HG03066 (cell line): Measurements from ENCODE around the gene L1TD1.
"Not testable (repeated sequence)": the region's sequence is repeated elsewhere in the genome, so short reads cannot be mapped to it uniquely, and the experiment has no call there.

Experiments used
- ATAC-seq: cut with Tn5 transposase; IDR thresholded peaks from one replicate; pipeline ENCODE4 v1.9.1; 2021; ENCODE audit warnings: low read depth; ENCODE audit not compliant: unreplicated experiment

L1TD1 gene

DNA sequence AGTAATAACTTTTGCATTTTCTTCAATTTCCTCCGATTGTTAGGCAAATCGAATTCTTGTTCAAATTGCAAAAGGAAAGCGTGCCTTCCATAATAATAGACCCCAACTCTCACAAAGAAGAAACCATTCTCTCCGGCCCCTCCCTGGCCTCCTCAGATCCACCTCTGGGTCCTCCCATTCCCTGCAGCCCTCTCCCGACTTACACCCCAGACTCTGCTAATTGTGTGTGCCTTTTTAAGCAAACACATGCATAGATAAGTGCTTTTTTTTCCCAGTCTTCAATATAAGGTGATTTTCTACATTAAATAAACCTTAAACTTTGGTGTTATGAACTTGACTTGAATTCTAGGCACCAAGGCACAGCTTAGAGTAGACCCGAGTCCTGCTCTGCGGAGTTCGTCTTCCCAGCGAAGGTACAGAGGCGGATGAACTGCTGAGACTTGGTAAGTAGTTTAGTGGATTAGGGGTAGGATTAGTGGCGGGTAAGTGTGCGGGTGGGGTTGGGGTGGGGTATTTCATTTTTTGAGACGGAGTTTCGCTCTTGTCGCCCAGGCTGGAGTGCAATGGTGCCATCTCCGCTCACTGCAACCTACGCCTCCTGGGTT lies 1.5 kb downstream of the L1TD1 start:
- no peak for ATAC-seq

DNA sequence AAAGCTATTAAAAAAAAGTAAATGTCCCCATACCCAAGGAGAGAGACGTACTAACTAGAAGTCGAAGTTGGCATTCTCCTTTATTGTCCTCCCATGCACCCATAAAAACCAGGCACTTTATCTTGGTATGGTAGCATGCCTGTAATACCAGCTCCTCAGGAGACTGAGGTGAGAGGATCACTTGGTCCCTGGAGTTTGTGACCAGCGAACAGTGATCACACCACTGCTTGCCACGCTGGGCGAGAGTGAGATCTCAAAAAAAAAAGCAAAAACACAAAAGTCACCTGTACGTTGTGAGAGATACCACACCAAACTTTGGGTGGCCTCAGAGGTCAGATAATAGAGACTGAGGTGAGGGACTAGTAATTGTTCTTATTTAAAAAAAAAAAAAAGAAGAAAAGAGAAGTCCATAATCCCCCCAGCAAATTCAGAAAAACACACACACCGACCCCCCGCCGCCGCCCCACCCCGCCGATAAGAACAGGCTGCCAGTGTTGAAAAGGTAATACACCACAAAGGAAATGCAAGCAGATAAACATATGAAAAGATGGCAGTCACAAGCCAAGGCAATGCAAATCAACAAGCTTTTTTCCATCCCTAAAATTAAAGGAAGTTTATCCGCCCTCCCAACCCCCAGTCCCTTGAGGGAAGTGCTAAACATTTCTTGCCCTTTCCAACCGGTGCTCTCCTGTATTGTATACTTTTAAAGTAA lies 3.6 kb downstream of the L1TD1 start:
- no peak for ATAC-seq

DNA sequence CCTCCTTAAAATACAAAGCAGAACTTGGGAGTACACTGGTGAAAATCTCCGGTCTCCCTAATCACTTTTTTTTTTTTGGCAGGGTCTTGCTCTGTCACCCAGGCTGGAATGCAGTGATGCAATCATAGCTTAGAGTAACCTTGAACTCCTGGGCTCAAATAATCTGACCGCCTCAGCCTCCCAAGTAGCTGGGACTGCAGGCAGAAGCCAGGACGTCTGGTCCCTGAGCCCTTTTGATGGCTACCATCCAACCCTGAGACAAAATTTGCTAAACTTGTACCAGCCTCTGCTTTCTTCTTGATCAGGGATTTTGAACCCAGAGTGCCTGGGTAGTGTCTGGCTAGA lies 4.1 kb downstream of the L1TD1 start:
- ATAC-seq, result no peak

DNA sequence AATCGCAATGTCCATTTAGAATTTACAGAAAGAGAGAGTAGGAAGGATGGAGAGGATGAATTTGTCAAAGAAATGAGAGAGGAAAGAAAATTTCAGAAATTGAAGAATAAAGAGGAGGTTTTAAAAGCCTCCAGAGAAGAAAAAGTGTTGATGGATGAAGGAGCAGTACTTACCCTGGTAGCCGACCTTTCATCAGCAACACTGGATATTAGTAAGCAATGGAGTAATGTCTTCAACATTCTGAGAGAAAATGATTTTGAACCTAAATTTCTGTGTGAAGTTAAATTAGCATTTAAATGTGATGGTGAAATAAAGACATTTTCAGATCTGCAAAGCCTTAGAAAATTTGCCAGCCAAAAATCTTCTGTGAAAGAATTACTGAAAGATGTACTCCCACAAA lies 12.5 kb downstream of the L1TD1 start:
- ATAC-seq, result no peak

DNA sequence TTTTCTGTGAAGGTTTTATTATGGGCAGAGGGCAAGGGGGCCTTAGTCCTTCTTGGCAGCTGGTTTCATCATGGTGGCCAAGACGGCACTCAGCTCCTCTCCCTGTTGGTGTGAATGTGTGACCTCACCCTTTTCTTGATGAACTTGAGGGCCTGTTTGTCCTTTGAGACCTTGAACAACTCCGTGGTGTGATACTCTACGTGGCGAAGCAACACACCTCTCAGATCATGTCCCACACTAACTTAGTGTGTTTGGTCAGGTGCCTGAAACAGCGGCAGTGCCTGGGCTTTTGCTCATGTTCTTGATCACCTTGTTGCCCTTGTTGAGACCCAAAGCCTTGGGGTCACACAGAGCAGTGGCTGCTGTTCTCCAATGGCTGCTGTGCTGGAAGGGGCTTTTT lies 13.4 kb downstream of the L1TD1 start:
- no peak for ATAC-seq

DNA sequence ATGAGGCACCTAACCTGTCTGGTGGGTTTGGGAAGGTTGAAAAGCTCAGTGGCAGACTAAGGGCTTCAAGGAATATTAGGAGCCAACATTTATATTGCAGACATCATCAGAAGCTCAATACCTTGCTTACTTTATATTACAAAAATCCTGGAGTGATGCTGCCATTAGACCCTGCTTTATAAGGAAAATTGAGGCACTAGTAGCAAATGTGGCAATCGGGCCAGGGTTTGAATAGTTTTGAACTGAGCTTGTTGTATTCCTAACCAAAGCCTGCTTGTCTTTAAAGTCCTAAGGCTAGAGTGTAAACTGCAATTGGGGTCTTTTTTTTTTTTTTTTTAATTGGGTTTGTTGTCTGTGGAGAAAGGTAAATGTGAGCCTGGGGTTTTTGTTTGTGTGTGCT lies 14.3 kb downstream of the L1TD1 start:
- ATAC-seq, result no peak

DNA sequence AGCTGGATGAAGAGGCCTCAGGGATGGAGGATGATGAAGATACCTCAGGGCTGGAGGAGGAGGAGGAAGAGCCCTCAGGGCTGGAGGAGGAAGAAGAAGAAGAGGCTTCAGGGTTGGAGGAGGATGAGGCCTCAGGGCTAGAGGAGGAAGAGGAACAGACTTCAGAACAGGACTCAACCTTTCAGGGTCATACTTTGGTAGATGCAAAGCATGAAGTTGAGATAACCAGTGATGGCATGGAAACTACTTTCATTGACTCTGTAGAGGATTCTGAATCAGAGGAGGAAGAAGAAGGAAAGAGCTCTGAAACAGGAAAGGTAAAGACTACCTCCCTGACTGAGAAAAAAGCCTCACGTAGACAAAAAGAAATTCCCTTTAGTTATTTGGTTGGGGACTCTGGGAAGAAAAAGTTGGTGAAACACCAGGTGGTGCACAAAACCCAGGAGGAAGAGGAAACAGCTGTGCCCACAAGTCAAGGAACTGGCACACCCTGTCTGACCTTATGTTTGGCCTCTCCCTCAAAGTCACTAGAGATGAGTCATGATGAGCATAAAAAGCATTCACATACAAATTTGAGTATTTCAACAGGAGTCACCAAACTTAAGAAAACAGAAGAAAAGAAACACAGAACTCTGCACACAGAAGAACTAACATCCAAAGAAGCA lies 15.4 kb downstream of the L1TD1 start:
- ATAC-seq, result no peak

DNA sequence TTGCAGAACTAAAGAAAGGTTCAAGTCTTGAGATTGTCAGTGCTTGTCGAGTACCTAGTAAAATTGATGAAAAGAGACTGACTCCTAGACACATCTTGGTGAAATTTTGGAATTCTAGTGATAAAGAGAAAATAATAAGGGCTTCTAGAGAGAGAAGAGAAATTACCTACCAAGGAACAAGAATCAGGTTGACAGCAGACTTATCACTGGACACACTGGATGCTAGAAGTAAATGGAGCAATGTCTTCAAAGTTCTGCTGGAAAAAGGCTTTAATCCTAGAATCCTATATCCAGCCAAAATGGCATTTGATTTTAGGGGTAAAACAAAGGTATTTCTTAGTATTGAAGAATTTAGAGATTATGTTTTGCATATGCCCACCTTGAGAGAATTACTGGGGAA lies 16.3 kb downstream of the L1TD1 start:
- ATAC-seq, result no peak

DNA sequence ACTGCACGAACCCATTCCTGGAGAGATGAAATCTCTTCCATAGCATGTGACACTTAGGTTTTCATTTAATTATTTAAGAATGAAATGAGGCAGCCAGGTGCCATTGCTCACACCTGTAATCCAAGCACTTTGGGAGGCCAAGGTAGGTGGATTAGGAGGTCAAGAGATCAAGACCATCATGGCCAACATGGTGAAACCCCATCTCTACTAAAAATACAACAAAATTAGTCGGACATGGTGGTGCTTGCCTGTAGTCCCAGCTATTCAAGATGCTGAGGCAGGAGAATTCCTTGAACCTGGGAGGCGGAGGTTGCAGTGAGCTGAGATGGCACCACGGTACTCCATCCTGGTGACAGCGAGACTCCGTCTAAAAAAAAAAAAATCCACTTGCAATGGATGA lies 17.8 kb downstream of the L1TD1 start:
- no peak for ATAC-seq

DNA sequence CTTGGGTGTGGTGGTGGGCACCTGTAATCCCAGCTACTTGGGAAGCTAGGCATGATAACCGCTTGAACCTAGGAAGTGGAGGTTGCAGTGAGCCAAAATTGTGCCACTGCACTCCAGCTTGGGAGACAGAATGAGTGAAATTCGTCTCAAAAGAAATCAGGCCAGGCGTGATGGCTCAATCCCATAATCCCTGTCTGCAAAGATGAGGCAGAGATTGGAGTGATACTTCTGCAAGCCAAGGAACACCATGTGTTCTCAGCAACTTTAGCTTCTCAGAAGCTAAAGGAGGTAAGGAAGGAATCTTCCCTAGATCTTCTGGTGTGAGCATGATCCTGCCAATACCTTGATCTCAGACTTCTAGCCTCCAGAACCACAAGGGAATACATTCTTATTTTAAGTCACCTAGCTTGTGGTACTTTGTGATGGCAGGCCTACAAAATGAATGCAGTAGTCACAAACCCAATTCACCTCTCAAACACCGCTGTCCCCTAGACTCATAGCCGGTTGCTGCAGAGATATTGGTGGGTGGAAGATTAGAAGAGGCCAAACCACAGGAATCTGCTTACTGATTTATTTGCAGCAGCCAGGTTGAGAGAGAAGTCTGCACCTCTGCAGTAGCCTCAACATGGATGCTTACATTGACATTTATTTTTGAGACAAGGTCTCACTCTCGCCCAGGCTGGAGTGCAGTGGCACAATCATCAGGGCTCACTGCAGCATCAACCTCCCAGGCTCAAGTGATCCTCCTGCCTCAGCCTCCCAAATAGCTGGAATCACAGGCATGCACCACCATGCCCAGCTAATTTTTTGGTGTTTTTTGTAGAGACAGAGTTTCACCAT lies 18.6 kb downstream of the L1TD1 start:
- ATAC-seq, result no peak

DNA sequence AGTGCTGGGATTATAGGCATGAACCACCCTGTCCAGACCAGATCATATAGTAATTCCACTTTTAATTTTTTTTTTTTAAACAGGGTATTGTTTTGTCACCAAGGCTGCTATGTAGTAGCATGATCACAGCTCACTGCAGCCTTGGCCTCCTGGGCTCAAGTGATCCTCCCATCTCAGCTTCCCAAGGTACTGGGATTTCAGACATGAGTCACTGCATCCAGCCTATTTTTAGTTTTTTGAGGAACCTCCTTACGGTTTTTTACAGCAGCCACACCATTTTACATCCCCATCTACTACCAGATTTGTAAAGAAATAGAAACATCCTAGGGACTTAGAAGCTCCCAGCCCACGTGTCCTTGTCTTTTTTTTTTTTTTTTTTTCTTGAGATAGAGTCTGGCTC lies 24.0 kb downstream of the L1TD1 start:
- no peak for ATAC-seq

DNA sequence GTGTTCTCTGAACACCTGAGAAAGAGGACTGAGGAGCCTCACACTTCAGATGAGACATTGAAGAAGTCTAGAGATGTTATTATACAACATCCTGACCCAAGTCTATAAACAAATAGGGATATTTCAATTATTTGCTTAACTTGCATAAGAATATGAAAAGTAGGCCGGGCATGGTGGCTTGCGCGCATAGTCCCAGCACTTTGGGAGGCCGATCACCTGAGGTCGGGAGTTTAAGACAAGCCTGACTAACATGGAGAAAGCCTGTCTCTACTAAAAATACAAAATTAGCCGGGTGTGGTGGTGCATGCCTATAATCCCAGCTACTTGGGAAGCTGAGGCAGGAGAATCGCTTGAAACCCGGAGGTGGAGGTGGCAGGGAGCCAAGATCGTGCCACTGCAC lies 25.8 kb downstream of the L1TD1 start:
- ATAC-seq, result not testable (repeated sequence)

DNA sequence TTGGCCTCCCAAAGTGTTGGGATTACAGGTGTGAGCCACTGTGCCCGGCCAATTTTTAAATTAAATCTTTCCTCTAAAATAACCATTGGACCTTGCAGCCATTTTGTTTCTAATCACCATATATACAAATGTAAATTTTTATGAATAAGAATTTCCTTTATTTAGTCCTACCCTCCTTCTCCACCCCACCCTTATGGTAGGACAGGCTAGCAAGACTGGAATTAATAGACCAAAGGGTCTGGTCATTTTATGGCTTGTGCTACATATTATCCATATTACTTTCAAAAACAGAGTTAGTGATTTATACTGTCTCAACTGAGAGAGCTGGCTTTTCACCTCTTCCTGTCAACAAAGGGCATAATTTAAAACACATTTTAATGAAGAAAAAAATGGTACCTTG lies 26.5 kb downstream of the L1TD1 start:
- ATAC-seq, result no peak

DNA sequence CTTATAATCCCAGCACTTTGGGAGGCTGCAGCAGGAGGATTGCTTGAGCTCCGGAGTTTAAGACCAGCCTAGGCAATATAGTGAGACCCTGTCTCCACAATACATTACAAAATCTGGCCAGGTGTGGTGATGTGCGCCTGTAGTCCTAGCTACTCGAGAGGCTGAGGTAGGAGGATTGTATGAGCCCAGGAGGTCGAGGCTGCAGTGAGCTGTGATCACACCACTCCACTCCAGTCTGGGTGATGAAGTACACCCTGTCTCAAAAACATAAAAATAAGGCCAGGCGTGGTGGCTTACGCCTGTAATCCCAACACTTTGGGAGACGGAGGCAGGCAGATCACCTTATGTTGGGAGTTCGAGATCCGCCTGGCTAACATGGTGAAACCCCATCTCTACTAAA lies 27.7 kb downstream of the L1TD1 start:
- no peak for ATAC-seq

DNA sequence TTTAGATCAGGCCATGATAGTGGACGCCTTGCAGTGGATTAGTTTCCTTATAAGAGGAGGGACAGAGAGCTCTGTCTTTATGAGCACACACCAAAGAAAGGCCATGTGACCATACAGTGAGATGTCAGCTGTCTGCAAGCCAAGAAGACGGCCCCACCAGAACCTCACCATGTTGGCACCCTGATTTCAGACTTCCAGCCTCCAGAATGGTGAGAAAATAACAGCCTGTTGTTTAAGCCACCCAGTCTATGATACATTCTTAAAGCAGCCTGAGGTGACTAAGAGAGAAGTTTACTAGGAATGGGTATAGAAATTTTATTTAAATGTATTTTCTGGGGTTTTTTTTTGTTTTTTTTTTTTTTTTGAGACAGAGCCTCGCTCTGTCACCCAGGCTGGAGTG lies 29.5 kb downstream of the L1TD1 start:
- no peak for ATAC-seq

DNA sequence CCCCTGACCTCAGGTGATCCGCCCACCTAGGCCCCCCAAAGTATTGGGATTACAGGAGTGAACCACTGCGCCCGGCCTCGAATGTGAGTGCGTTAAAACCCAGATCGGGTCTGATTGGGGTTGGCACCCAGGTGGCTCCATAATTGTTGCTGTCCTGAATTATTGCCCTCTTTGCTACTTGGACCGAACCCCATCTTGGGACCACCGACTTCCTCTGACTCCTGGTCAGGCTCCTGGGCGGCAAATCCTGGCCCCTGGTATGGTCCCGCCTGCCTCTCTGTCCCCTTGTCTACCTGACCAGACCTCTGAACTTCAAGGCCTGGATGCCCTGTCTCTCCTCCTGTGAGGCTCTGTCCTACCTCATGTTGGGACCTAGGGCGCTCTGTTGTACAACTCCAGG lies 32.8 kb downstream of the L1TD1 start:
- no peak for ATAC-seq

DNA sequence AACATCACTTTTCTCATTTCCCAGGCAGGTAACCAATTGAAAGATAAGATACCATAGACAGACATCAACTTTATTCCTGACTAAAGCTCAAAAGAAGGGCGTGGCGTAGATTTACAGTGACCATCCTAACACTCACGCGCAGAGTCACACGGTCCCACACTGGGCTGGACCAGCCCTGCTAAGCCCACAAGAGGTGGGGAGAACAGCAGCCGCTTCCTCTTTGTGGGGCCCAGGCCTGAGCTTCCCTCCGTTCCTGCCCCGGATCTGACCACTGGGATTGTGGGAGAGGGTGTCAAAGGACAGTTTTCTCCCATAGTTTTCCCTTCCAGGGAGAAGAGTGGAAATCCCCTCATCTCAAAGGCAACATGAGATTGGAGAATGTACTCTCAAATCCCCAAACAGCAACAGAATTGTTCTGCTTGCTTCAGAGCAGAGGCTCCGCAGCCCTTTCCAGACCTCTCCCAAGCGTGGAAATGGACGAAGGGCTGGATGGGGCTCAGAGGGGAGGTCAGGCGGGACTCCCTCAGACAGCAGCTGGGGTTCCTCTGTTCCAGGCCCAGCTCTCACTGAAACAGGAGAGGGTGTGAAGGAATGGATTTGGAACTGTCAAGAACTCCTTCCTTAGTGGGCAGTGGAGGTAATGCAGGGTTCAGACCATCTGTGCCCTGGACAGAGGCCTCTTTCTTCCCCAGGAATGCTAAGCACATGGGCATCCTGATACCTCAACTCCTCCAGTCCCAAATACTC lies 33.7 kb downstream of the L1TD1 start:
- ATAC-seq, result no peak

DNA sequence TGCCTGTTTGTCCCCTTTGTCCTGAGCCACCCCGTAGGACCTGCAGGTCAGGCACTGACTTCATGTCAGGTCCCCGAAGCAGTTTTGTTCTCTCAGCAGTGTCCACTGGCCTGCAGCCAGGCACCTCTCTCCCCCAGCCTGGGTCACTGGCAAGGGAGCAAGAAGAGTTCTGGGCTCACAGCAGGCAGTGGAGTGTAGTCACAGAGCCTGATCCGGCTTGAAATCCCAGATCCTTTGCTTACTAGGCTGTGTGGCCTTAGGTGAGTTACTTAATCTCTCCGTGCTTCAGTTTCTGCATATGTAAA lies 34.2 kb downstream of the L1TD1 start:
- ATAC-seq, result no peak

DNA sequence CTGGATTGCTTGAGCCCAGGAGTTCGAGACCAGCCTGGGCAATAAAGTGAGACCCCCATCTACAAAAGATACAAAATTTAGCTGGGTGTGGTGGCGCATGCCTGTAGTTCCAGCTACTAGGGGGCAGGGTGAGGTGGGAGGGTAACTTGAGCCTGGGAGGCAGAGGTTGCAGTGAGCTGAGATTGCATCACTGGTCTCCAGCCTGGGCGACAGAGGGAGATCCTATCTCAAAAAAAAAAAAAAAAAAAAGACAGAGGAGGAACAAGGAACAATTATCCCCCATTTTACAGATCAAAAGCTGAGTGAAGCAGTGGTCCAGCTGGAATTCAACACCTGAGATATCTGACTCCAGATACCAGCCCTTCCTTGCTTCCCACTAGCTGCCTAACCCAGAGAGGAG lies 34.8 kb downstream of the L1TD1 start:
- ATAC-seq, result no peak

DNA sequence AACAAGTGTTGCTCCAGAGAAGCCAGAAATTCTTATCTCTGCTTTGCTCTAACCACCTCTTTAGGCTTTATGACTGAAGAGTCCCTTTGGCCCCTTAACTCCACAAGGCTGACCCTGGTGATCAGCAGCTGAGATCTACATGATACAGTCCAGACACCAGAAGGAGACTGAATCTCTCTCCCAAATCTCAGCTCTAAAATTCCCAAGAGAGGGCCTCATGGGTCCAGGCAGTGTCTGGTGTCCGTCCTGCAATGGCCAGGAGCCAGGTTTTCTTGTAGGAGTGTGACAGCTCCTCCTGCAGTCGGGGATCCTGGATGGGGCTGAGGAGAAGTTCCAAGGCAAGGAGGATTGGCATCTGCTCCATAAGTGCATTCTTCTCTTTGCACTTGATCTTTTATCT lies 35.3 kb downstream of the L1TD1 start:
- ATAC-seq, result no peak

DNA sequence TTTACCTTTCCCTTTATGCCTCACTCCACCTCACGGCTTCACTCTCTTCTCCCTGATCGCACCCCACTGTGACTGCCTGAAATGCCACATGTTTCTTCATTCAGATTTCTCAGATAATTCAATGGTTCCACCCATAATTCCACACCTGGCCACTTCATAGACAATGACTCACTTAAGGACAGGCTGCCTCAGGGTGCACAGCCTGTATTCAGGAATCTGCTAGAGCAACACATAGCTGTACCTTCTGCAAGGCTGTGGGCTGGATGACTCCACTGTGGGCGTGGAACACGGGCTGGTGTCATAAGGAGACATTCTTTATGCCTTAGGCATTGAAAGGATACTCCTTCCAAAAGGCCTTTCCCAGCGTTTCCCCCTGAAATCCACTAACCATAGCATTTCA lies 36.1 kb downstream of the L1TD1 start:
- no peak for ATAC-seq
